ENCODE measurements around the gene WHRN. TPM values are rescaled to one million over a fixed set of nuclear protein-coding genes. Genes with fewer than 3 reads are reported as not detected.

WHRN gene
- total RNA-seq, 1 experiment from 2014 or later, result 9.4 TPM

DNA sequence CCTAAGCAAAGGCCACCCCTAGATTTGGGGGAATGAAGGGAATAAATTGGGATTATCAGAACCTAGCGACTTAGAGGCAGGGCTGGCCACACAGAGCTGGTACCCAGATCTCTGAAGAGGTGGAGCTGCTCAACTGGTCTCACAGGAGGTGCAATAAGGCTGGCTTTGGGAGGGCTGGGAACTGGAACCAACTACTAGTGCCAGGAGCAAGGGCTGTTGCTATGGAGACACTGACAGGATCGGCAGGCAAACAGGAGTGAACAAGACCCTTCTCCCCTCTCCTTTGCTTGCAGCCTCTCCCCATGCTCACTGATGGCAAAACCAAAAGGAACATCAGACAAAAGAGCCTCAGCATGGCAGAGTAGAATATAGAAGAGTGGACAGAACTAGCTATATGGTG is 17.0 kb upstream of the WHRN start:
- POLR2A ChIA-PET, result interaction anchor here (0.5 kb wide), 1 partner anchor 1404 kb away, joined by 3 read pairs; no protein-coding TSS in a partner anchor
- H3K4me1 Mint-ChIP-seq (ENCODE audit: insufficient read depth, unreplicated experiment), result peaks cover 6% of the 10 kb centered on the region
- CTCF ChIA-PET, result interaction anchor here (1.6 kb wide), 1 partner anchor 14 kb away, joined by 9 read pairs; no protein-coding TSS in a partner anchor
- H3K9me3 Mint-ChIP-seq (ENCODE audit: unreplicated experiment), result no peaks in the 10 kb centered on the region
- intact Hi-C loops (cut with micrococcal nuclease), result no loop called here
- H3K36me3 Mint-ChIP-seq (ENCODE audit: insufficient read depth, unreplicated experiment), result no peaks in the 10 kb centered on the region
- TF ChIP-seq, protein P1, sequence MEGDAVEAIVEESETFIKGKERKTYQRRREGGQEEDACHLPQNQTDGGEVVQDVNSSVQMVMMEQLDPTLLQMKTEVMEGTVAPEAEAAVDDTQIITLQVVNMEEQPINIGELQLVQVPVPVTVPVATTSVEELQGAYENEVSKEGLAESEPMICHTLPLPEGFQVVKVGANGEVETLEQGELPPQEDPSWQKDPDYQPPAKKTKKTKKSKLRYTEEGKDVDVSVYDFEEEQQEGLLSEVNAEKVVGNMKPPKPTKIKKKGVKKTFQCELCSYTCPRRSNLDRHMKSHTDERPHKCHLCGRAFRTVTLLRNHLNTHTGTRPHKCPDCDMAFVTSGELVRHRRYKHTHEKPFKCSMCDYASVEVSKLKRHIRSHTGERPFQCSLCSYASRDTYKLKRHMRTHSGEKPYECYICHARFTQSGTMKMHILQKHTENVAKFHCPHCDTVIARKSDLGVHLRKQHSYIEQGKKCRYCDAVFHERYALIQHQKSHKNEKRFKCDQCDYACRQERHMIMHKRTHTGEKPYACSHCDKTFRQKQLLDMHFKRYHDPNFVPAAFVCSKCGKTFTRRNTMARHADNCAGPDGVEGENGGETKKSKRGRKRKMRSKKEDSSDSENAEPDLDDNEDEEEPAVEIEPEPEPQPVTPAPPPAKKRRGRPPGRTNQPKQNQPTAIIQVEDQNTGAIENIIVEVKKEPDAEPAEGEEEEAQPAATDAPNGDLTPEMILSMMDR (IDR thresholded peaks at IDR 0.05; ENCODE audit: unreplicated experiment), result no peak
- H3K4me3 Mint-ChIP-seq (ENCODE audit: unreplicated experiment), result no peak overlapping the region
- no peak overlapping the region for H3K27ac Mint-ChIP-seq (ENCODE audit: low read depth, unreplicated experiment)
- no peak for DNase-seq (ENCODE audit: unreplicated experiment)
- no TSS peak for BruUV-seq (replicated peaks)
- peaks cover 10% of the 10 kb centered on the region for H3K27me3 Mint-ChIP-seq (ENCODE audit: insufficient read depth, unreplicated experiment)

DNA sequence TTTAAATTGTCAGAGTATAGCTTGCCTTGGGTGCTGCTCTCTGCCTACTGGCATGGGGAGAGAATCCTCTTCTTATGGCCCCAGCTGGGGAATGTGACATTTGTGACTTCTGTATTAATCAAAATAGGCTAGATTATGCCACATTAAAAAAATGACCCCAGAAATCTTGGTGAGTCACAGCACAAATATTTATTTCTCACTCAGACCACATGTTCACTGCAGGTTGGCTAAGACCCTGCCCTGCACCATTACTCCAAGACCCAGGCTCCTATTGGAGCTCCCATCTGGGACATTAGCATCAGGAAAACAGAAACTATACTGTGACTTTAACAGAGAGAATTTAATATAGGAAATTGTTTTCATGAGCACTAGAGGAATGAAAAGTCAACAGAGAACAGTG is 16.6 kb upstream of the WHRN start:
- no peaks in the 10 kb centered on the region for H3K9me3 Mint-ChIP-seq (ENCODE audit: unreplicated experiment)
- no peak overlapping the region for H3K27ac Mint-ChIP-seq (ENCODE audit: low read depth, unreplicated experiment)
- H3K27me3 Mint-ChIP-seq (ENCODE audit: insufficient read depth, unreplicated experiment), result peaks cover 10% of the 10 kb centered on the region
- TF ChIP-seq, protein P1 (IDR thresholded peaks at IDR 0.05; ENCODE audit: unreplicated experiment), result no peak
- H3K4me3 Mint-ChIP-seq (ENCODE audit: unreplicated experiment), result no peak overlapping the region
- ChIA-PET CTCF (interaction anchor here (1.6 kb wide), 1 partner anchor 14 kb away, joined by 9 read pairs; no protein-coding TSS in a partner anchor), POLR2A (interaction anchor here (0.5 kb wide), 1 partner anchor 1405 kb away, joined by 3 read pairs; no protein-coding TSS in a partner anchor)
- H3K4me1 Mint-ChIP-seq (ENCODE audit: insufficient read depth, unreplicated experiment), result peaks cover 6% of the 10 kb centered on the region
- H3K36me3 Mint-ChIP-seq (ENCODE audit: insufficient read depth, unreplicated experiment), result no peaks in the 10 kb centered on the region
- no TSS peak for BruUV-seq (replicated peaks)
- intact Hi-C loops (cut with micrococcal nuclease), result no loop called here
- no peak for DNase-seq (ENCODE audit: unreplicated experiment)

DNA sequence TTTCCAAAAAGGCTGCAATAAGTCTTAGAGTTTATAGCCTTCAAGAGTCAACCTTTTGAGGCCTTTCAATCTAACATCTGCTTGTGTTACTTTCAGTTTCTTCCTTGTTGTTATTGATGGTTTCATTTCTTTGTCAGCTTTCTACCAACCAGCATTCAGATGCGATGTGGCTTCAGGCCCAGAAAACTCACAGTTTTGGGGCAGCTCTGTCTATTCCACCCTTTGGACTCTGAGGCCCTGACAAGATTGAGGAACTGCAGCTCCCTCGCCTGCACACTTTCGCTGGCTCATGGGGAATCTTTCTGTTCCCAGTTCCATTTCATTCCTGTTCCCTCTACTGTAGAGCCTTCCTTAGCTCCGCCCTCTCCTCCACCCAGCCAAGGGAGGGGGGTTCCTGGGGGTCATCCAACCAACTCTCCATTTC is 13.3 kb upstream of the WHRN start:
- POLR2A ChIA-PET, result interaction anchor here (0.7 kb wide), 1 partner anchor 11 kb away, joined by 3 read pairs; no protein-coding TSS in a partner anchor
- Mint-ChIP-seq H3K27me3 (ENCODE audit: insufficient read depth, unreplicated experiment) (peaks cover 6% of the 10 kb centered on the region), H3K4me1 (ENCODE audit: insufficient read depth, unreplicated experiment) (no peaks in the 10 kb centered on the region), H3K36me3 (ENCODE audit: insufficient read depth, unreplicated experiment) (no peaks in the 10 kb centered on the region), H3K27ac (ENCODE audit: low read depth, unreplicated experiment) (no peak overlapping the region), H3K9me3 (ENCODE audit: unreplicated experiment) (no peaks in the 10 kb centered on the region), H3K4me3 (ENCODE audit: unreplicated experiment) (no peak overlapping the region)
- TF ChIP-seq, protein P1 (IDR thresholded peaks at IDR 0.05; ENCODE audit: unreplicated experiment), result no peak
- CTCF ChIA-PET, result interaction anchor here (1.0 to 3.8 kb wide), 2 partner anchors 11 to 31 kb away, joined by 3 to 23 read pairs; no protein-coding TSS in a partner anchor
- no peak for DNase-seq (ENCODE audit: unreplicated experiment)
- intact Hi-C loops (cut with micrococcal nuclease), result no loop called here
- no TSS peak for BruUV-seq (replicated peaks)

DNA sequence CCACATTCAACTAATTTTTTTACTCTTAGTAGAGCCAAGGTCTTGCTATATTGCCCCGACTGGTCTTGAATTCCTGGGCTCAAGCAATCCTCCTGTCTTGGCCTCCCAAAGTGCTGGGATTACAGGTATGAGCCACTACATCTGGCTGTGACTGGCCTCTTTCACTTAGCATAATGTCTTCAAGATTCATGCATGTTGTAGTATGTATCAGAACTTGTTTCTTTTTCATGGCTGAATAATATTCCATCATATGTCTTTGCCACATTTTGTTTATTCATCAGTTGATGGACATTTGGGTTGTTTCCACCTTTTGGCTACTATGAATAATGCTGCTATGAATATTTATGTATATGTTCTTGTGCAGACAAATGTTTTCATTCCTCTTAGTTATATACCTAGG is 12.8 kb upstream of the WHRN start:
- Mint-ChIP-seq H3K27me3 (ENCODE audit: insufficient read depth, unreplicated experiment) (peaks cover under 1% of the 10 kb centered on the region), H3K9me3 (ENCODE audit: unreplicated experiment) (no peaks in the 10 kb centered on the region), H3K4me1 (ENCODE audit: insufficient read depth, unreplicated experiment) (peaks cover 4% of the 10 kb centered on the region), H3K4me3 (ENCODE audit: unreplicated experiment) (no peak overlapping the region), H3K36me3 (ENCODE audit: insufficient read depth, unreplicated experiment) (no peaks in the 10 kb centered on the region), H3K27ac (ENCODE audit: low read depth, unreplicated experiment) (no peak overlapping the region)
- CTCF ChIA-PET, result interaction anchor here (0.8 to 3.8 kb wide), 5 partner anchors 10 to 95 kb away, joined by 3 to 23 read pairs (median 3); no protein-coding TSS in a partner anchor
- intact Hi-C loops (cut with micrococcal nuclease), result no loop called here
- POLR2A ChIA-PET, result interaction anchor here (0.7 kb wide), 1 partner anchor 11 kb away, joined by 3 read pairs; no protein-coding TSS in a partner anchor
- DNase-seq (ENCODE audit: unreplicated experiment), result no peak
- TF ChIP-seq, protein P1 (IDR thresholded peaks at IDR 0.05; ENCODE audit: unreplicated experiment), result no peak
- no TSS peak for BruUV-seq (replicated peaks)

Data from MCF 10A (cell line).